Right renal pelvis (tissue), 4 donors: ENCODE results near the gene MAX. TPM values are rescaled to one million over a fixed set of nuclear protein-coding genes. Genes with fewer than 3 reads are reported as not detected.
"Not testable (repeated sequence)": the region's sequence is repeated elsewhere in the genome, so short reads cannot be mapped to it uniquely, and the experiment has no call there.

Experiments used
- DNase-seq, 4 donors: peaks; one replicate each; pipeline ENCODE4 v3.0.0-alpha.2; 2013; ENCODE audit warnings: low read depth in 4 of 4, low spot score in 3 of 4, missing footprints in 1 of 4
- polyA plus RNA-seq, 4 donors: library from polyadenylated mRNA; unstranded; fragments of 120-200 nt; gene quantifications; one replicate each; pipeline ENCODE4 v1.2.1, GENCODE V29; 2013; ENCODE audit not compliant: insufficient read length in 4 of 4

MAX gene
- polyA plus RNA-seq, 4 donors: 58.7 to 67.2 (median 62.4) TPM

GRCh38 chr14:65106316-65106715, 4.0 kb upstream of the MAX start:
- no peak for DNase-seq

GRCh38 chr14:65104791-65105190, 2.5 kb upstream of the MAX start:
- DNase-seq: no peak

GRCh38 chr14:65103150-65103760, 938 bp upstream of the MAX start:
- DNase-seq: peak in 1 of 4 donors; percentile 12

- DNase-seq: peak in 1 of 4 donors; percentile 13
These were observed 481 bp downstream of the MAX start for GRCh38 chr14:65101631-65102440.

- no peak for DNase-seq
These were observed 1.3 kb downstream of the MAX start for GRCh38 chr14:65100922-65101541.

- no peak for DNase-seq
These were observed 3.7 kb downstream of the MAX start for GRCh38 chr14:65098586-65098985.

GRCh38 chr14:65096323-65097089, 5.8 kb downstream of the MAX start:
- DNase-seq: no peak

- DNase-seq: no peak
These were observed 6.6 kb downstream of the MAX start for GRCh38 chr14:65095633-65096205.

- no peak for DNase-seq
These were observed 10.0 kb downstream of the MAX start for GRCh38 chr14:65092349-65092748.

GRCh38 chr14:65087835-65088234, 14.5 kb downstream of the MAX start:
- not testable (repeated sequence) for DNase-seq

- not testable (repeated sequence) for DNase-seq
These were observed 15.6 kb downstream of the MAX start for GRCh38 chr14:65086686-65087085.

GRCh38 chr14:65084554-65085505, 17.5 kb downstream of the MAX start:
- no peak for DNase-seq

- DNase-seq: no peak
These were observed 19.4 kb downstream of the MAX start for GRCh38 chr14:65082930-65083329.

- no peak for DNase-seq
These were observed 21.2 kb downstream of the MAX start for GRCh38 chr14:65080960-65081747.

- DNase-seq: no peak
These were observed 22.5 kb downstream of the MAX start for GRCh38 chr14:65079768-65080167.

- no peak for DNase-seq
These were observed 23.1 kb downstream of the MAX start for GRCh38 chr14:65079201-65079600.

GRCh38 chr14:65077318-65077717, 25.0 kb downstream of the MAX start:
- no peak for DNase-seq

GRCh38 chr14:65075628-65076325, 26.5 kb downstream of the MAX start:
- no peak for DNase-seq
